Esophagus muscularis mucosa (tissue), 4 donors: ENCODE measurements around the gene RBM45. TPM values are rescaled to one million over a fixed set of nuclear protein-coding genes. Genes with fewer than 3 reads are reported as not detected.
"Not testable (repeated sequence)": the region's sequence is repeated elsewhere in the genome, so short reads cannot be mapped to it uniquely, and the experiment has no call there.

Source experiments
- DNase-seq: peaks from one replicate; pipeline ENCODE4 v3.0.0-alpha.2; 2017; ENCODE audit errors: extremely low spot score
- H3K27ac ChIP-seq, 4 donors: fragments of 200-600 bp; sonication (generic); replicated peaks in 1 of 4; 1 replicate in 3 of 4; 2 replicates in 1 of 4; pipeline ENCODE4 v1.5.1; 2016 to 2019; ENCODE audit warnings: mild to moderate bottlenecking in 1 of 4
- H3K27me3 ChIP-seq, 4 donors: fragments of 200-600 bp; sonication (generic); one replicate each; pipeline versions ENCODE4 v1.5.1 to v1.6.0; 2016 to 2019
- H3K36me3 ChIP-seq, 4 donors: fragments of 200-600 bp; sonication (generic); one replicate each; pipeline ENCODE4 v1.5.1; 2016 to 2019
- H3K4me1 ChIP-seq, 4 donors: fragments of 200-600 bp; sonication (generic); one replicate each; pipeline ENCODE4 v1.5.1; 2016 to 2019
- H3K4me3 ChIP-seq, 4 donors: fragments of 200-600 bp; sonication (generic); 1 replicate in 2 of 4; 2 replicates in 2 of 4; pipeline ENCODE4 v1.5.1; 2016 to 2019; ENCODE audit warnings: mild to moderate bottlenecking in 4 of 4, moderate library complexity in 1 of 4
- H3K9me3 ChIP-seq, 4 donors: fragments of 200-600 bp; sonication (generic); 1 replicate in 3 of 4; 2 replicates in 1 of 4; pipeline ENCODE4 v1.5.1; 2016 to 2019
- CTCF ChIP-seq, 3 experiments: fragments of 200-600 bp in 2 of 3; fragments of 450-650 bp in 1 of 3; sonication (generic) in 2 of 3; IDR thresholded peaks; one replicate each; pipeline ENCODE4 v1.5.1; 2017 to 2019; ENCODE audit warnings: antibody characterized with exemption in 3 of 3, mild to moderate bottlenecking in 2 of 3, moderate library complexity in 1 of 3
- EP300 ChIP-seq: sonication (generic); formaldehyde crosslinking; IDR thresholded peaks from one replicate; pipeline ENCODE4 v1.6.1; 2017; ENCODE audit warnings: antibody characterized with exemption
- POLR2A ChIP-seq: fragments of 450-650 bp; IDR thresholded peaks from one replicate; pipeline ENCODE4 v1.6.1; 2017; ENCODE audit warnings: antibody characterized with exemption, moderate library complexity, mild to moderate bottlenecking, low read depth
- POLR2AphosphoS5 ChIP-seq, 2 donors: sonication (generic); formaldehyde crosslinking; IDR thresholded peaks; one replicate each; pipeline ENCODE4 v1.6.1; 2017; ENCODE audit warnings: antibody characterized with exemption in 2 of 2
- WGBS: methylation state at CpG from one replicate; pipeline ENCODE4 v1.1.5; 2018; 5-methylcytosine and 5-hydroxymethylcytosine counted together
- intact Hi-C: fragments of 100-400 bp; cut with DNase I; formaldehyde crosslinking; loops from one replicate; pipeline ENCODE4 v1.15.1; 2023
- total RNA-seq, 4 donors: library from RNA; depleted of rRNA; stranded (reverse); fragments of >200 nt; gene quantifications; one replicate each; pipeline versions ENCODE4 v1.1.0 to v1.2.1, GENCODE V29; 2016

The RBM45 gene
- total RNA-seq, 4 donors from 2014 or later: 5.6 to 13.7 (median 7.4) TPM

- no peak for TF ChIP-seq POLR2AphosphoS5 (IDR thresholded peaks at IDR 0.05)
- no peak for TF ChIP-seq EP300
- TF ChIP-seq CTCF (IDR thresholded peaks at IDR 0.05): no peak
- TF ChIP-seq POLR2A: no peak
- H3K27me3 ChIP-seq: peaks cover 0 to 22% (median 0%) of the 10 kb centered on the region in 4 donors
- H3K4me3 ChIP-seq: no peak overlapping the region
- DNase-seq: no peak
- no peak overlapping the region for H3K27ac ChIP-seq
- no peaks in the 10 kb centered on the region for H3K36me3 ChIP-seq
- no peaks in the 10 kb centered on the region for H3K9me3 ChIP-seq
- 76% methylated on average over 4 of the region's 4 CpGs for WGBS
- intact Hi-C loops: no loop called here
- H3K4me1 ChIP-seq: peaks cover 0 to 3% (median 0%) of the 10 kb centered on the region in 4 donors
Observed at GRCh38 chr2:178152542-178152941, 40.3 kb downstream of the RBM45 start.

- no peak for DNase-seq
- Histone ChIP-seq H3K27me3 (peaks cover 0 to 18% (median 0%) of the 10 kb centered on the region in 4 donors), H3K4me1 (peaks cover 0 to 3% (median 0%) of the 10 kb centered on the region in 4 donors), H3K36me3 (no peaks in the 10 kb centered on the region), H3K9me3 (no peaks in the 10 kb centered on the region), H3K27ac (no peak overlapping the region), H3K4me3 (no peak overlapping the region)
- intact Hi-C loops: no loop called here
- TF ChIP-seq CTCF (IDR thresholded peaks at IDR 0.05): no peak
- TF ChIP-seq POLR2A: no peak
- no peak for TF ChIP-seq POLR2AphosphoS5 (IDR thresholded peaks at IDR 0.05)
- no peak for TF ChIP-seq EP300
- WGBS: 75% methylated on average over 1 of the region's 1 CpG
Observed at GRCh38 chr2:178152977-178153376, 40.7 kb downstream of the RBM45 start.

GRCh38 chr2:178153878-178154277 is 41.6 kb downstream of the RBM45 start:
- H3K27ac ChIP-seq, H3K36me3 ChIP-seq, H3K4me3 ChIP-seq, H3K27me3 ChIP-seq, H3K4me1 ChIP-seq, DNase-seq, intact Hi-C loops, H3K9me3 ChIP-seq: not testable (repeated sequence)
- 58% methylated on average over 1 of the region's 1 CpG for WGBS

GRCh38 chr2:178155524-178155923 is 43.3 kb downstream of the RBM45 start:
- no peak for DNase-seq
- WGBS: 95% methylated on average over 1 of the region's 1 CpG
- no peak overlapping the region for H3K27ac ChIP-seq
- intact Hi-C loops: no loop called here
- no peak for TF ChIP-seq CTCF (IDR thresholded peaks at IDR 0.05)
- no peak for TF ChIP-seq POLR2A
- no peak for TF ChIP-seq EP300
- no peak for TF ChIP-seq POLR2AphosphoS5 (IDR thresholded peaks at IDR 0.05)
- H3K36me3 ChIP-seq: no peaks in the 10 kb centered on the region
- H3K9me3 ChIP-seq: no peaks in the 10 kb centered on the region
- no peak overlapping the region for H3K4me3 ChIP-seq
- H3K27me3 ChIP-seq: no peaks in the 10 kb centered on the region
- H3K4me1 ChIP-seq: peaks cover 0 to 3% (median 0%) of the 10 kb centered on the region in 4 donors

- no peak for TF ChIP-seq POLR2A
- no peak for TF ChIP-seq POLR2AphosphoS5 (IDR thresholded peaks at IDR 0.05)
- no peak for TF ChIP-seq CTCF (IDR thresholded peaks at IDR 0.05)
- TF ChIP-seq EP300: no peak
- Histone ChIP-seq H3K27ac (no peak overlapping the region), H3K36me3 (no peaks in the 10 kb centered on the region), H3K27me3 (no peaks in the 10 kb centered on the region), H3K4me1 (no peaks in the 10 kb centered on the region), H3K4me3 (no peak overlapping the region), H3K9me3 (no peaks in the 10 kb centered on the region)
- no peak for DNase-seq
- intact Hi-C loops: no loop called here
- 93% methylated on average over 5 of the region's 5 CpGs for WGBS
Observed at GRCh38 chr2:178157574-178157973, 45.3 kb downstream of the RBM45 start.
